Measurements from ENCODE around the gene KSR1. TPM values are rescaled to one million over a fixed set of nuclear protein-coding genes. Genes with fewer than 3 reads are reported as not detected.
"Not testable (repeated sequence)": the region's sequence is repeated elsewhere in the genome, so short reads cannot be mapped to it uniquely, and the experiment has no call there.

KSR1 gene
- polyA plus RNA-seq, 1 donor from 2014 or later: 9.2 TPM

GRCh38 chr17:27628376-27628775 lies 172.1 kb downstream of the KSR1 start:
- H3K79me2 ChIP-seq (replicated peaks; ENCODE audit: insufficient read depth, low read length): no peaks in the 10 kb centered on the region
- H3K4me2 ChIP-seq (ENCODE audit: low read length): no peak overlapping the region
- TF ChIP-seq EZH2 (IDR thresholded peaks at IDR 0.05; ENCODE audit: borderline replicate concordance, insufficient read depth, low read length, poor library complexity, severe bottlenecking): no peak
- TF ChIP-seq EP300 (conservative IDR thresholded peaks at IDR 0.05; ENCODE audit: poor library complexity, severe bottlenecking): no peak
- no peak for TF ChIP-seq TAF1 (IDR thresholded peaks at IDR 0.05; ENCODE audit: low read depth)
- TF ChIP-seq, protein P1, sequence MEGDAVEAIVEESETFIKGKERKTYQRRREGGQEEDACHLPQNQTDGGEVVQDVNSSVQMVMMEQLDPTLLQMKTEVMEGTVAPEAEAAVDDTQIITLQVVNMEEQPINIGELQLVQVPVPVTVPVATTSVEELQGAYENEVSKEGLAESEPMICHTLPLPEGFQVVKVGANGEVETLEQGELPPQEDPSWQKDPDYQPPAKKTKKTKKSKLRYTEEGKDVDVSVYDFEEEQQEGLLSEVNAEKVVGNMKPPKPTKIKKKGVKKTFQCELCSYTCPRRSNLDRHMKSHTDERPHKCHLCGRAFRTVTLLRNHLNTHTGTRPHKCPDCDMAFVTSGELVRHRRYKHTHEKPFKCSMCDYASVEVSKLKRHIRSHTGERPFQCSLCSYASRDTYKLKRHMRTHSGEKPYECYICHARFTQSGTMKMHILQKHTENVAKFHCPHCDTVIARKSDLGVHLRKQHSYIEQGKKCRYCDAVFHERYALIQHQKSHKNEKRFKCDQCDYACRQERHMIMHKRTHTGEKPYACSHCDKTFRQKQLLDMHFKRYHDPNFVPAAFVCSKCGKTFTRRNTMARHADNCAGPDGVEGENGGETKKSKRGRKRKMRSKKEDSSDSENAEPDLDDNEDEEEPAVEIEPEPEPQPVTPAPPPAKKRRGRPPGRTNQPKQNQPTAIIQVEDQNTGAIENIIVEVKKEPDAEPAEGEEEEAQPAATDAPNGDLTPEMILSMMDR (IDR thresholded peaks at IDR 0.05; ENCODE audit: poor library complexity, severe bottlenecking): no peak
- no peak for TF ChIP-seq MXI1 (conservative IDR thresholded peaks at IDR 0.05; ENCODE audit: poor library complexity, severe bottlenecking)
- no peak for TF ChIP-seq SMC3 (conservative IDR thresholded peaks at IDR 0.05; ENCODE audit: poor library complexity)
- TF ChIP-seq POLR2AphosphoS5 (IDR thresholded peaks at IDR 0.05): no peak
- TF ChIP-seq REST (IDR thresholded peaks at IDR 0.05; ENCODE audit: borderline replicate concordance): no peak
- no peak for TF ChIP-seq RAD21 (conservative IDR thresholded peaks at IDR 0.05)
- H3K9me2 ChIP-seq (ENCODE audit: insufficient read depth, low read length): no peaks in the 10 kb centered on the region
- no peaks in the 10 kb centered on the region for H3F3A ChIP-seq (ENCODE audit: insufficient read depth, low read length, poor library complexity, severe bottlenecking)
- H3K9ac ChIP-seq (ENCODE audit: low read length): no peak overlapping the region
- H4K20me1 ChIP-seq (ENCODE audit: insufficient read depth): no peaks in the 10 kb centered on the region
- H3K4me3 ChIP-seq (ENCODE audit: low read length): no peak overlapping the region
- no peak overlapping the region for H2AFZ ChIP-seq (ENCODE audit: low read depth, low read length)
- no peak overlapping the region for H3K27ac ChIP-seq (ENCODE audit: low read length)
- H3K36me3 ChIP-seq (ENCODE audit: insufficient read depth, low read length): no peaks in the 10 kb centered on the region
- H3K27me3 ChIP-seq (ENCODE audit: insufficient read depth, low read depth, low read length): no peaks in the 10 kb centered on the region
- H3K9me3 ChIP-seq (ENCODE audit: low read length): no peaks in the 10 kb centered on the region

- not testable (repeated sequence) for H3K79me2 ChIP-seq (replicated peaks; ENCODE audit: insufficient read depth, low read length); H3K36me3 ChIP-seq (ENCODE audit: insufficient read depth, low read length); H3F3A ChIP-seq (ENCODE audit: insufficient read depth, low read length, poor library complexity, severe bottlenecking); H4K20me1 ChIP-seq (ENCODE audit: insufficient read depth); H2AFZ ChIP-seq (ENCODE audit: low read depth, low read length); H3K9me3 ChIP-seq (ENCODE audit: low read length); H3K9me2 ChIP-seq (ENCODE audit: insufficient read depth, low read length); H3K27me3 ChIP-seq (ENCODE audit: insufficient read depth, low read depth, low read length); H3K4me2 ChIP-seq (ENCODE audit: low read length); H3K27ac ChIP-seq (ENCODE audit: low read length); H3K9ac ChIP-seq (ENCODE audit: low read length); H3K4me3 ChIP-seq (ENCODE audit: low read length)
Observed at GRCh38 chr17:27629260-27629659, 173.0 kb downstream of the KSR1 start.
